GM23248 (cell line): Measurements from ENCODE around the gene MT1E. TPM values are rescaled to one million over a fixed set of nuclear protein-coding genes. Genes with fewer than 3 reads are reported as not detected.
A peak's percentile ranks its signal among the peaks of the same experiment; 100 is the strongest.

ENCODE experiments used
- DNase-seq: peaks from one replicate; pipeline ENCODE4 v3.0.0-alpha.2; 2015
- H2AFZ ChIP-seq: fragments of 200-600 bp; sonication (generic); 2 replicates; pipeline ENCODE4 v1.6.1; 2016; ENCODE audit warnings: antibody characterized with exemption
- H3F3A ChIP-seq: fragments of 200-600 bp; sonication (generic); 2 replicates; pipeline ENCODE4 v1.6.1; 2016; ENCODE audit warnings: mild to moderate bottlenecking, antibody characterized with exemption, mixed run types; ENCODE audit not compliant: insufficient read depth
- H3K27ac ChIP-seq: fragments of 200-600 bp; sonication (generic); 2 replicates; pipeline ENCODE4 v1.5.1; 2016; ENCODE audit warnings: mild to moderate bottlenecking
- H3K27me3 ChIP-seq: fragments of 200-600 bp; sonication (generic); replicated peaks from 2 replicates; pipeline ENCODE4 v1.6.1; 2016; ENCODE audit warnings: mild to moderate bottlenecking; ENCODE audit not compliant: insufficient read depth
- H3K36me3 ChIP-seq: fragments of 200-600 bp; sonication (generic); 2 replicates; pipeline ENCODE4 v1.6.1; 2016; ENCODE audit warnings: low read depth, mild to moderate bottlenecking
- H3K4me1 ChIP-seq: fragments of 200-600 bp; sonication (generic); 2 replicates; pipeline ENCODE4 v1.6.1; 2016; ENCODE audit warnings: mild to moderate bottlenecking; ENCODE audit not compliant: insufficient read depth
- H3K4me2 ChIP-seq: fragments of 200-600 bp; sonication (generic); one replicate; pipeline ENCODE4 v1.6.1; 2016; ENCODE audit warnings: mild to moderate bottlenecking; ENCODE audit not compliant: unreplicated experiment
- H3K4me3 ChIP-seq: fragments of 200-600 bp; sonication (generic); 2 replicates; pipeline ENCODE4 v1.5.1; 2016; ENCODE audit warnings: mild to moderate bottlenecking
- H3K79me2 ChIP-seq: fragments of 200-600 bp; sonication (generic); 2 replicates; pipeline ENCODE4 v1.6.1; 2016; ENCODE audit warnings: mild to moderate bottlenecking; ENCODE audit not compliant: insufficient read depth
- H3K9ac ChIP-seq: fragments of 200-600 bp; sonication (generic); 2 replicates; pipeline ENCODE4 v1.6.1; 2016; ENCODE audit warnings: mild to moderate bottlenecking
- H3K9me2 ChIP-seq: fragments of 200-600 bp; sonication (generic); 2 replicates; pipeline ENCODE4 v1.6.1; 2016; ENCODE audit warnings: mixed run types, mild to moderate bottlenecking, moderate library complexity; ENCODE audit not compliant: insufficient read depth
- H3K9me3 ChIP-seq: fragments of 200-600 bp; sonication (generic); one replicate; pipeline ENCODE4 v1.6.1; 2017; ENCODE audit warnings: low read depth
- H4K20me1 ChIP-seq: fragments of 200-600 bp; sonication (generic); 2 replicates; pipeline ENCODE4 v1.6.0; 2016; ENCODE audit not compliant: insufficient read depth
- EZH2 ChIP-seq: fragments of 200-600 bp; sonication (generic); IDR thresholded peaks from 2 replicates; pipeline ENCODE4 v1.6.1; 2018; ENCODE audit warnings: antibody characterized with exemption, mild to moderate bottlenecking; ENCODE audit not compliant: insufficient read depth, poor library complexity, severe bottlenecking
- EZH2phosphoT487 ChIP-seq: fragments of 200-600 bp; sonication (generic); IDR thresholded peaks from 2 replicates; pipeline ENCODE4 v1.6.1; 2018; ENCODE audit warnings: antibody characterized with exemption, moderate library complexity, mild to moderate bottlenecking, low read depth; ENCODE audit not compliant: insufficient read depth
- WGBS, 2 experiments: methylation state at CpG; one replicate each; pipeline ENCODE4 v1.1.6; 2015 to 2017; ENCODE audit warnings: low lambda C conversion rate in 2 of 2, low coverage in 1 of 2; ENCODE audit errors: missing lambda C conversion rate in 2 of 2; 5-methylcytosine and 5-hydroxymethylcytosine counted together
- in situ Hi-C: fragments of 300-500 bp; cut with MboI; formaldehyde crosslinking; loops from 2 replicates; pipeline ENCODE4 v1.15.0; 2020
- polyA plus RNA-seq: library from polyadenylated mRNA; unstranded; fragments of >200 nt; fragmentation: Nextera tagmentation; extraction: Ambion mirVana; gene quantifications from 2 replicates; pipeline ENCODE4 v1.2.1, GENCODE V29; 2016
- total RNA-seq: library from RNA; depleted of rRNA; stranded (reverse); fragments of >200 nt; shearing (Covaris generic); gene quantifications from 2 replicates; pipeline ENCODE4 v1.2.3, GENCODE V29; 2014

Gene MT1E
- total and polyA plus RNA-seq, 2 experiments from 2014 or later: 178 to 329 TPM

- Histone ChIP-seq H3K27ac (no peak overlapping the region), H2AFZ (no peak overlapping the region), H3K27me3 (peaks cover 33% of the 10 kb centered on the region), H3K4me3 (no peak overlapping the region), H4K20me1 (no peaks in the 10 kb centered on the region), H3K9me2 (no peaks in the 10 kb centered on the region), H3K4me2 (no peak overlapping the region), H3F3A (no peaks in the 10 kb centered on the region), H3K9ac (no peak overlapping the region), H3K4me1 (no peaks in the 10 kb centered on the region), H3K9me3 (no peaks in the 10 kb centered on the region), H3K79me2 (no peaks in the 10 kb centered on the region), H3K36me3 (no peaks in the 10 kb centered on the region)
- 58 to 62% methylated on average over 4 of the region's 4 CpGs for WGBS, 2 experiments
- TF ChIP-seq EZH2 (no peak), EZH2phosphoT487 (no peak)
- in situ Hi-C loops: no loop called here
- no peak for DNase-seq
Measured at GRCh38 chr16:56591377-56592060, 34.1 kb upstream of the MT1E start.

GRCh38 chr16:56593573-56594291 lies 31.8 kb upstream of the MT1E start:
- Histone ChIP-seq H3K27me3 (peaks cover 23% of the 10 kb centered on the region), H3F3A (no peaks in the 10 kb centered on the region), H2AFZ (no peak overlapping the region), H3K27ac (no peak overlapping the region), H3K36me3 (no peaks in the 10 kb centered on the region), H4K20me1 (no peaks in the 10 kb centered on the region), H3K4me2 (no peak overlapping the region), H3K9me3 (no peaks in the 10 kb centered on the region), H3K79me2 (no peaks in the 10 kb centered on the region), H3K4me1 (no peaks in the 10 kb centered on the region), H3K9me2 (no peaks in the 10 kb centered on the region), H3K9ac (no peak overlapping the region), H3K4me3 (no peak overlapping the region)
- in situ Hi-C loops: no loop called here
- WGBS, 2 experiments: 77 to 86% methylated on average over 6 of the region's 6 CpGs
- TF ChIP-seq EZH2phosphoT487 (no peak), EZH2 (no peak)
- no peak for DNase-seq

GRCh38 chr16:56594292-56594619 lies 31.3 kb upstream of the MT1E start:
- H3F3A ChIP-seq: no peaks in the 10 kb centered on the region
- in situ Hi-C loops: no loop called here
- no peaks in the 10 kb centered on the region for H3K4me1 ChIP-seq
- peaks cover 19% of the 10 kb centered on the region; the same call in 1 of the 2 replicates for H3K27me3 ChIP-seq
- H3K9me3 ChIP-seq: no peaks in the 10 kb centered on the region
- WGBS, 2 experiments: 83 to 84% methylated on average over 5 of the region's 5 CpGs
- TF ChIP-seq EZH2phosphoT487 (no peak), EZH2 (no peak)
- H3K9me2 ChIP-seq: no peaks in the 10 kb centered on the region
- H3K4me3 ChIP-seq: no peak overlapping the region
- H3K79me2 ChIP-seq: no peaks in the 10 kb centered on the region
- H3K4me2 ChIP-seq: no peak overlapping the region
- H3K36me3 ChIP-seq: no peaks in the 10 kb centered on the region
- no peak for DNase-seq
- H2AFZ ChIP-seq: no peak overlapping the region
- H3K27ac ChIP-seq: no peak overlapping the region
- no peaks in the 10 kb centered on the region for H4K20me1 ChIP-seq
- H3K9ac ChIP-seq: no peak overlapping the region

- Histone ChIP-seq H2AFZ (peak overlapping the region; percentile 78), H3K9ac (no peak overlapping the region), H3K27ac (no peak overlapping the region), H4K20me1 (no peaks in the 10 kb centered on the region), H3K9me2 (no peaks in the 10 kb centered on the region), H3K4me3 (peak overlapping the region; percentile 33; the same call in 1 of the 2 replicates), H3F3A (peaks cover 6% of the 10 kb centered on the region), H3K36me3 (no peaks in the 10 kb centered on the region), H3K79me2 (no peaks in the 10 kb centered on the region), H3K4me2 (peak overlapping the region; percentile 68), H3K4me1 (peaks cover 4% of the 10 kb centered on the region), H3K27me3 (0 out of 2 replicates have a peak, but pooled peaks cover 3% of the 10 kb centered on the region), H3K9me3 (no peaks in the 10 kb centered on the region)
- DNase-seq: peak; percentile 83
- TF ChIP-seq EZH2: no peak
- no peak for TF ChIP-seq EZH2phosphoT487
- 24 to 28% methylated on average over 8 of the region's 8 CpGs for WGBS, 2 experiments
- in situ Hi-C loops: no loop called here
Measured at GRCh38 chr16:56600398-56600999, 25.1 kb upstream of the MT1E start.
